GM23248 (cell line): Measurements from ENCODE around the gene EFCAB10. TPM values are rescaled to one million over a fixed set of nuclear protein-coding genes. Genes with fewer than 3 reads are reported as not detected.
A peak's percentile ranks its signal among the peaks of the same experiment; 100 is the strongest.

Experiments
- DNase-seq: peaks from one replicate; pipeline ENCODE4 v3.0.0-alpha.2; 2015
- H2AFZ ChIP-seq: fragments of 200-600 bp; sonication (generic); 2 replicates; pipeline ENCODE4 v1.6.1; 2016; ENCODE audit warnings: antibody characterized with exemption
- H3F3A ChIP-seq: fragments of 200-600 bp; sonication (generic); 2 replicates; pipeline ENCODE4 v1.6.1; 2016; ENCODE audit warnings: mild to moderate bottlenecking, antibody characterized with exemption, mixed run types; ENCODE audit not compliant: insufficient read depth
- H3K27ac ChIP-seq: fragments of 200-600 bp; sonication (generic); 2 replicates; pipeline ENCODE4 v1.5.1; 2016; ENCODE audit warnings: mild to moderate bottlenecking
- H3K27me3 ChIP-seq: fragments of 200-600 bp; sonication (generic); replicated peaks from 2 replicates; pipeline ENCODE4 v1.6.1; 2016; ENCODE audit warnings: mild to moderate bottlenecking; ENCODE audit not compliant: insufficient read depth
- H3K36me3 ChIP-seq: fragments of 200-600 bp; sonication (generic); 2 replicates; pipeline ENCODE4 v1.6.1; 2016; ENCODE audit warnings: low read depth, mild to moderate bottlenecking
- H3K4me1 ChIP-seq: fragments of 200-600 bp; sonication (generic); 2 replicates; pipeline ENCODE4 v1.6.1; 2016; ENCODE audit warnings: mild to moderate bottlenecking; ENCODE audit not compliant: insufficient read depth
- H3K4me2 ChIP-seq: fragments of 200-600 bp; sonication (generic); one replicate; pipeline ENCODE4 v1.6.1; 2016; ENCODE audit warnings: mild to moderate bottlenecking; ENCODE audit not compliant: unreplicated experiment
- H3K4me3 ChIP-seq: fragments of 200-600 bp; sonication (generic); 2 replicates; pipeline ENCODE4 v1.5.1; 2016; ENCODE audit warnings: mild to moderate bottlenecking
- H3K79me2 ChIP-seq: fragments of 200-600 bp; sonication (generic); 2 replicates; pipeline ENCODE4 v1.6.1; 2016; ENCODE audit warnings: mild to moderate bottlenecking; ENCODE audit not compliant: insufficient read depth
- H3K9ac ChIP-seq: fragments of 200-600 bp; sonication (generic); 2 replicates; pipeline ENCODE4 v1.6.1; 2016; ENCODE audit warnings: mild to moderate bottlenecking
- H3K9me2 ChIP-seq: fragments of 200-600 bp; sonication (generic); 2 replicates; pipeline ENCODE4 v1.6.1; 2016; ENCODE audit warnings: mixed run types, mild to moderate bottlenecking, moderate library complexity; ENCODE audit not compliant: insufficient read depth
- H3K9me3 ChIP-seq: fragments of 200-600 bp; sonication (generic); one replicate; pipeline ENCODE4 v1.6.1; 2017; ENCODE audit warnings: low read depth
- H4K20me1 ChIP-seq: fragments of 200-600 bp; sonication (generic); 2 replicates; pipeline ENCODE4 v1.6.0; 2016; ENCODE audit not compliant: insufficient read depth
- EZH2 ChIP-seq: fragments of 200-600 bp; sonication (generic); IDR thresholded peaks from 2 replicates; pipeline ENCODE4 v1.6.1; 2018; ENCODE audit warnings: antibody characterized with exemption, mild to moderate bottlenecking; ENCODE audit not compliant: insufficient read depth, poor library complexity, severe bottlenecking
- EZH2phosphoT487 ChIP-seq: fragments of 200-600 bp; sonication (generic); IDR thresholded peaks from 2 replicates; pipeline ENCODE4 v1.6.1; 2018; ENCODE audit warnings: antibody characterized with exemption, moderate library complexity, mild to moderate bottlenecking, low read depth; ENCODE audit not compliant: insufficient read depth
- WGBS, 2 experiments: methylation state at CpG; one replicate each; pipeline ENCODE4 v1.1.6; 2015 to 2017; ENCODE audit warnings: low lambda C conversion rate in 2 of 2, low coverage in 1 of 2; ENCODE audit errors: missing lambda C conversion rate in 2 of 2; 5-methylcytosine and 5-hydroxymethylcytosine counted together
- in situ Hi-C: fragments of 300-500 bp; cut with MboI; formaldehyde crosslinking; loops from 2 replicates; pipeline ENCODE4 v1.15.0; 2020
- polyA plus RNA-seq: library from polyadenylated mRNA; unstranded; fragments of >200 nt; fragmentation: Nextera tagmentation; extraction: Ambion mirVana; gene quantifications from 2 replicates; pipeline ENCODE4 v1.2.1, GENCODE V29; 2016
- total RNA-seq: library from RNA; depleted of rRNA; stranded (reverse); fragments of >200 nt; shearing (Covaris generic); gene quantifications from 2 replicates; pipeline ENCODE4 v1.2.3, GENCODE V29; 2014

Gene EFCAB10
- total and polyA plus RNA-seq, 2 experiments from 2014 or later, result 0.25 TPM; not detected in 1

DNA sequence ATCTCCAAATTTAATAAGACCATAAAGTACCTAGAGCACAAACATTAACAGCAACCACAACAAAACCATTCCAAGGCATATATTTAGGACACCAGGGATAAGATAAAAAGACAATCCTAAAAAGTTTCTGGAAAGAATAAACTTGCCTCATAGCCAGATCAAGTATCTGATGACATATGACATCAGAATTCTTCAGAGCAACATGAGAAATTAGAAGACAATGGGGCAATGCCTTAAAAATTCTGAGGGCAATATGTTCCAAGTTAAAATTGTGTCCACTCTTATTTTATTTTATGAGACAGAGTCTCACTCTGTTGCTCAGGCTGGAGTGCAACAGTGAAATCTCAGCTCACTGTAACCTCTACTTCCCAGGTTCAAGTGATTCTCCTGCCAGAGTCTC lies 2.8 kb downstream of the EFCAB10 start:
- Histone ChIP-seq H3K79me2 (no peaks in the 10 kb centered on the region), H3K4me1 (0 out of 2 replicates have a peak, but pooled peaks cover 7% of the 10 kb centered on the region), H4K20me1 (no peaks in the 10 kb centered on the region), H3K27me3 (no peaks in the 10 kb centered on the region), H3K9me2 (no peaks in the 10 kb centered on the region), H3F3A (peaks cover 7% of the 10 kb centered on the region; the same call in 1 of the 2 replicates), H3K4me2 (no peak overlapping the region), H3K36me3 (no peaks in the 10 kb centered on the region), H2AFZ (no peak overlapping the region), H3K27ac (no peak overlapping the region), H3K4me3 (no peak overlapping the region), H3K9me3 (no peaks in the 10 kb centered on the region), H3K9ac (no peak overlapping the region)
- in situ Hi-C loops, result no loop called here
- TF ChIP-seq EZH2phosphoT487 (no peak), EZH2 (no peak)
- DNase-seq, result peak; percentile 48

- Histone ChIP-seq H3K4me1 (0 out of 2 replicates have a peak, but pooled peaks cover 7% of the 10 kb centered on the region), H3F3A (peaks cover 7% of the 10 kb centered on the region; the same call in 1 of the 2 replicates), H3K4me3 (no peak overlapping the region), H3K9ac (no peak overlapping the region), H3K4me2 (no peak overlapping the region), H3K36me3 (no peaks in the 10 kb centered on the region), H3K79me2 (no peaks in the 10 kb centered on the region), H3K9me2 (no peaks in the 10 kb centered on the region), H4K20me1 (no peaks in the 10 kb centered on the region), H2AFZ (no peak overlapping the region), H3K9me3 (no peaks in the 10 kb centered on the region), H3K27ac (no peak overlapping the region), H3K27me3 (no peaks in the 10 kb centered on the region)
- in situ Hi-C loops, result no loop called here
- DNase-seq, result no peak
- TF ChIP-seq EZH2phosphoT487 (no peak), EZH2 (no peak)
- WGBS, 2 experiments, result 94 to 100% methylated on average over 1 of the region's 1 CpG
Observed at GRCh38 chr7:105577251-105577650, 4.0 kb downstream of the EFCAB10 start.

GRCh38 chr7:105571891-105572290 lies 9.4 kb downstream of the EFCAB10 start:
- Histone ChIP-seq H3K36me3 (peaks cover 26% of the 10 kb centered on the region), H3K9me2 (no peaks in the 10 kb centered on the region), H3K27me3 (no peaks in the 10 kb centered on the region), H3F3A (peaks cover 7% of the 10 kb centered on the region), H3K9me3 (no peaks in the 10 kb centered on the region), H3K9ac (no peak overlapping the region), H4K20me1 (no peaks in the 10 kb centered on the region), H3K4me1 (no peaks in the 10 kb centered on the region), H3K27ac (no peak overlapping the region), H3K4me2 (no peak overlapping the region), H3K79me2 (no peaks in the 10 kb centered on the region), H2AFZ (no peak overlapping the region), H3K4me3 (no peak overlapping the region)
- in situ Hi-C loops, result no loop called here
- 77 to 80% methylated on average over 2 of the region's 2 CpGs for WGBS, 2 experiments
- DNase-seq, result no peak
- TF ChIP-seq EZH2phosphoT487, result no peak
- no peak for TF ChIP-seq EZH2

DNA sequence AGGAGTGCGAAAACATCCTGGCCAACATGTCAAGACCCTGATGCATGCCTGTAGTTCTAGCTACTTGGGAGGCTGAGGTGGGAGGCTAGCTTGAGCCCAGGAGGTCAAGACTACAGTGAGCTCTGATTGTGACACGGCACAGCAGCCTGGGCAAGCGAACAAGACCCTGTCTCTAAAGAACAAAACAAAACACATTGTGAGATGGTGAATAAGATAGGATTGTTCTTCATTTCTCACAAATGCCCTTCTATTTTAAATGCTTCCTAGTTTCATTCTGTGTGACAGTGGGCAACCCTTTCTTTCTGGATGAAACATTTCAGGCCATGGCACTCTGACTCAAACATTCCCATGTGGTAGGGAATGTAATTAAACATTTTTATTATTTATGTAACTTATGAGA lies 13.5 kb downstream of the EFCAB10 start:
- H2AFZ ChIP-seq, result no peak overlapping the region
- no peaks in the 10 kb centered on the region for H3K9me2 ChIP-seq
- H3K79me2 ChIP-seq, result no peaks in the 10 kb centered on the region
- no peaks in the 10 kb centered on the region for H4K20me1 ChIP-seq
- in situ Hi-C loops, result no loop called here
- H3F3A ChIP-seq, result peaks cover 7% of the 10 kb centered on the region
- no peaks in the 10 kb centered on the region for H3K4me1 ChIP-seq
- no peak overlapping the region for H3K9ac ChIP-seq
- TF ChIP-seq EZH2phosphoT487 (no peak), EZH2 (no peak)
- H3K27ac ChIP-seq, result no peak overlapping the region
- H3K4me3 ChIP-seq, result no peak overlapping the region
- H3K27me3 ChIP-seq, result no peaks in the 10 kb centered on the region
- H3K9me3 ChIP-seq, result no peaks in the 10 kb centered on the region
- H3K36me3 ChIP-seq, result peaks cover 62% of the 10 kb centered on the region
- DNase-seq, result no peak
- H3K4me2 ChIP-seq, result no peak overlapping the region
- WGBS, 2 experiments, result 96 to 97% methylated on average over 3 of the region's 3 CpGs

DNA sequence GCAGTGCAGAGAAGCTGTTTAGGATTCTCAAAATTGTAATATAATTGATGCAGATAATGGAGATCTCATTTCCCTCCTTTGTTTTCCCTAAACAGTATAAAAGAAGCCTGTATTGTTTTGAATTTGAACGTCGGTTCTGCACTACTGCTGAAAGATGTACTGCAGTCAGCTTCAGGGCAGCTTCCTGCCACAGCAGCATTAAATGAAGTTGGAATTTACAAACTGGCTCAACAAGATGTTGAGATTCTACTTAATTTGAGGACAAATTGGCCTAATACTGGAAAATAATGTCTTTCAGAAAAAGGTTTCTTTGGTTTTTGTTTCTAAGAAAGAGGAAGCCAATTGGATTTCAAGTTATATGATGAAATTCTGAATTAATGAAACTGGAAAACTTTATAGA lies 14.3 kb downstream of the EFCAB10 start:
- Histone ChIP-seq H2AFZ (no peak overlapping the region), H3K79me2 (no peaks in the 10 kb centered on the region), H3K36me3 (peaks cover 64% of the 10 kb centered on the region), H4K20me1 (no peaks in the 10 kb centered on the region), H3K9ac (no peak overlapping the region), H3K4me3 (no peak overlapping the region), H3K4me2 (no peak overlapping the region), H3K9me2 (no peaks in the 10 kb centered on the region), H3K4me1 (no peaks in the 10 kb centered on the region), H3K27me3 (no peaks in the 10 kb centered on the region), H3F3A (peaks cover 7% of the 10 kb centered on the region), H3K27ac (no peak overlapping the region), H3K9me3 (no peaks in the 10 kb centered on the region)
- in situ Hi-C loops, result no loop called here
- DNase-seq, result no peak
- TF ChIP-seq EZH2, result no peak
- no peak for TF ChIP-seq EZH2phosphoT487
- WGBS, 2 experiments, result 44 to 63% methylated on average over 2 of the region's 2 CpGs
